ENCODE results near the gene GHRH.

DNA sequence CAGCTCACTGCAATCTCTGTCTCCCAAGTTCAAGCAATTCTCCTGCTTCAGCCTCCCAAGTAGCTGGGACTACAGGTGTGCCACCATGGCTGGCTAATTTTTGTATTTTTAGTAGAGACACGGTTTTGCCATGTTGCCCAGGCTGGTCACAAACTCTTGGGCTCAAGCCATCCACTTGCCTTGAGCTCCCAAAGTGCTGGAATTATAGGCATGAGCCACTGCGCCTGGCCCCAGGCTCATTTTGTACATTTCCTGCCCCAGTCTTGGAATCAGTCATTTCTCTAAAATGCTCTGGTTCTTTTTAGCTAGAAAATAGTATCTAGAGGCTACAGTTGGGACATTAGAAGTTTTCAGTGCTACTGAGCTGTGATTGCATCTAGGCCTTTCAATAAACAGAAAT is 41.4 kb upstream of the GHRH start:
- TF ChIP-seq, protein P1, sequence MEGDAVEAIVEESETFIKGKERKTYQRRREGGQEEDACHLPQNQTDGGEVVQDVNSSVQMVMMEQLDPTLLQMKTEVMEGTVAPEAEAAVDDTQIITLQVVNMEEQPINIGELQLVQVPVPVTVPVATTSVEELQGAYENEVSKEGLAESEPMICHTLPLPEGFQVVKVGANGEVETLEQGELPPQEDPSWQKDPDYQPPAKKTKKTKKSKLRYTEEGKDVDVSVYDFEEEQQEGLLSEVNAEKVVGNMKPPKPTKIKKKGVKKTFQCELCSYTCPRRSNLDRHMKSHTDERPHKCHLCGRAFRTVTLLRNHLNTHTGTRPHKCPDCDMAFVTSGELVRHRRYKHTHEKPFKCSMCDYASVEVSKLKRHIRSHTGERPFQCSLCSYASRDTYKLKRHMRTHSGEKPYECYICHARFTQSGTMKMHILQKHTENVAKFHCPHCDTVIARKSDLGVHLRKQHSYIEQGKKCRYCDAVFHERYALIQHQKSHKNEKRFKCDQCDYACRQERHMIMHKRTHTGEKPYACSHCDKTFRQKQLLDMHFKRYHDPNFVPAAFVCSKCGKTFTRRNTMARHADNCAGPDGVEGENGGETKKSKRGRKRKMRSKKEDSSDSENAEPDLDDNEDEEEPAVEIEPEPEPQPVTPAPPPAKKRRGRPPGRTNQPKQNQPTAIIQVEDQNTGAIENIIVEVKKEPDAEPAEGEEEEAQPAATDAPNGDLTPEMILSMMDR (IDR thresholded peaks at IDR 0.05) = no peak
- no peak for TF ChIP-seq POLR2A (IDR thresholded peaks at IDR 0.05)

All from right lobe of liver (tissue), 4 donors.